IMR-90 (cell line): Measurements from ENCODE around the gene CLTA.

Experiments used
- CEBPB ChIP-seq: IDR thresholded peaks from 2 replicates; pipeline ENCODE4 v1.6.1; 2012; ENCODE audit warnings: low read depth, low read length, improper control_type of control experiment
- MAZ ChIP-seq: IDR thresholded peaks from 2 replicates; pipeline ENCODE4 v1.6.1; 2012; ENCODE audit warnings: low read depth, mild to moderate bottlenecking, low read length, improper control_type of control experiment, moderate library complexity, borderline replicate concordance
- MXI1 ChIP-seq: IDR thresholded peaks from 2 replicates; pipeline ENCODE4 v1.6.1; 2012; ENCODE audit warnings: low read depth, mild to moderate bottlenecking, low read length, moderate library complexity, borderline replicate concordance
- NFE2L2 ChIP-seq: fragments of 150-350 bp; IDR thresholded peaks from 2 replicates; pipeline ENCODE4 v1.6.1; 2016; ENCODE audit warnings: low read depth, mild to moderate bottlenecking, low read length
- POLR2A ChIP-seq: IDR thresholded peaks from 2 replicates; pipeline ENCODE4 v1.6.1; 2012; ENCODE audit warnings: mild to moderate bottlenecking, low read depth, low read length
- RAD21 ChIP-seq: IDR thresholded peaks from 2 replicates; pipeline ENCODE4 v1.6.1; 2012; ENCODE audit warnings: low read length, improper control_type of control experiment
- RCOR1 ChIP-seq: IDR thresholded peaks from 2 replicates; pipeline ENCODE4 v1.6.1; 2012; ENCODE audit warnings: mild to moderate bottlenecking, low read length, improper control_type of control experiment; ENCODE audit not compliant: insufficient replicate concordance
- RFX5 ChIP-seq: IDR thresholded peaks from 2 replicates; pipeline ENCODE4 v1.8.0; 2012; ENCODE audit warnings: low read depth, mild to moderate bottlenecking, low read length, moderate library complexity
- TF ChIP-seq, protein P1 (sequence below): conservative IDR thresholded peaks from 2 replicates; pipeline ENCODE4 v1.5.1; 2012; ENCODE audit warnings: mild to moderate bottlenecking, low read depth, low read length, improper control_type of control experiment
- TF ChIP-seq, protein P2 (sequence below): fragments of 150-350 bp; IDR thresholded peaks from 2 replicates; pipeline ENCODE4 v1.6.1; 2017; ENCODE audit warnings: mild to moderate bottlenecking, antibody characterized with exemption, low read length, low read depth

GRCh38 chr9:36207546-36208012 is 16.9 kb downstream of the CLTA start:
- TF ChIP-seq, protein P1, sequence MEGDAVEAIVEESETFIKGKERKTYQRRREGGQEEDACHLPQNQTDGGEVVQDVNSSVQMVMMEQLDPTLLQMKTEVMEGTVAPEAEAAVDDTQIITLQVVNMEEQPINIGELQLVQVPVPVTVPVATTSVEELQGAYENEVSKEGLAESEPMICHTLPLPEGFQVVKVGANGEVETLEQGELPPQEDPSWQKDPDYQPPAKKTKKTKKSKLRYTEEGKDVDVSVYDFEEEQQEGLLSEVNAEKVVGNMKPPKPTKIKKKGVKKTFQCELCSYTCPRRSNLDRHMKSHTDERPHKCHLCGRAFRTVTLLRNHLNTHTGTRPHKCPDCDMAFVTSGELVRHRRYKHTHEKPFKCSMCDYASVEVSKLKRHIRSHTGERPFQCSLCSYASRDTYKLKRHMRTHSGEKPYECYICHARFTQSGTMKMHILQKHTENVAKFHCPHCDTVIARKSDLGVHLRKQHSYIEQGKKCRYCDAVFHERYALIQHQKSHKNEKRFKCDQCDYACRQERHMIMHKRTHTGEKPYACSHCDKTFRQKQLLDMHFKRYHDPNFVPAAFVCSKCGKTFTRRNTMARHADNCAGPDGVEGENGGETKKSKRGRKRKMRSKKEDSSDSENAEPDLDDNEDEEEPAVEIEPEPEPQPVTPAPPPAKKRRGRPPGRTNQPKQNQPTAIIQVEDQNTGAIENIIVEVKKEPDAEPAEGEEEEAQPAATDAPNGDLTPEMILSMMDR = no peak
- TF ChIP-seq, protein P2, sequence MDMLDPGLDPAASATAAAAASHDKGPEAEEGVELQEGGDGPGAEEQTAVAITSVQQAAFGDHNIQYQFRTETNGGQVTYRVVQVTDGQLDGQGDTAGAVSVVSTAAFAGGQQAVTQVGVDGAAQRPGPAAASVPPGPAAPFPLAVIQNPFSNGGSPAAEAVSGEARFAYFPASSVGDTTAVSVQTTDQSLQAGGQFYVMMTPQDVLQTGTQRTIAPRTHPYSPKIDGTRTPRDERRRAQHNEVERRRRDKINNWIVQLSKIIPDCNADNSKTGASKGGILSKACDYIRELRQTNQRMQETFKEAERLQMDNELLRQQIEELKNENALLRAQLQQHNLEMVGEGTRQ = no peak
- TF ChIP-seq RCOR1 (no peak), CEBPB (no peak), MAZ (no peak), RFX5 (no peak), POLR2A (no peak), NFE2L2 (peak; percentile 92), MXI1 (no peak), RAD21 (no peak)
